GM23338 (cell line): ENCODE results near the gene LRFN4. TPM values are rescaled to one million over a fixed set of nuclear protein-coding genes. Genes with fewer than 3 reads are reported as not detected.

Source experiments
- ATAC-seq: fragments of 200-7000 bp; cut with Tn5 transposase; 3 replicates; pipeline ENCODE4 v1.9.1; 2020
- DNase-seq: peaks from one replicate; pipeline ENCODE4 v3.0.0-alpha.2; 2015; ENCODE audit warnings: low spot score
- H2AFZ ChIP-seq: fragments of 200-600 bp; sonication (generic); 2 replicates; pipeline ENCODE4 v1.8.0; 2016; ENCODE audit warnings: antibody characterized with exemption, mild to moderate bottlenecking, moderate library complexity
- H3F3A ChIP-seq: fragments of 200-600 bp; sonication (generic); replicated peaks from 2 replicates; pipeline ENCODE4 v1.8.0; 2017; ENCODE audit warnings: antibody characterized with exemption, mixed run types, low read depth
- H3K27ac ChIP-seq: fragments of 200-600 bp; sonication (generic); 2 replicates; pipeline ENCODE4 v1.6.1; 2016; ENCODE audit warnings: low read depth
- H3K27me3 ChIP-seq: fragments of 200-600 bp; sonication (generic); 2 replicates; pipeline ENCODE4 v1.8.0; 2016; ENCODE audit warnings: mild to moderate bottlenecking, mixed run types, moderate library complexity; ENCODE audit not compliant: insufficient read depth
- H3K36me3 ChIP-seq: fragments of 200-600 bp; sonication (generic); 2 replicates; pipeline ENCODE4 v1.8.0; 2016; ENCODE audit warnings: mild to moderate bottlenecking; ENCODE audit not compliant: insufficient read depth
- H3K4me1 ChIP-seq: fragments of 200-600 bp; sonication (generic); 2 replicates; pipeline ENCODE4 v1.8.0; 2016; ENCODE audit warnings: mild to moderate bottlenecking, moderate library complexity; ENCODE audit not compliant: insufficient read depth
- H3K4me2 ChIP-seq: fragments of 200-600 bp; sonication (generic); 2 replicates; pipeline ENCODE4 v1.7.1; 2017; ENCODE audit warnings: mixed run types
- H3K4me3 ChIP-seq: fragments of 200-600 bp; sonication (generic); 2 replicates; pipeline ENCODE4 v1.6.1; 2016; ENCODE audit warnings: mixed run types
- H3K79me2 ChIP-seq: fragments of 200-600 bp; sonication (generic); replicated peaks from 2 replicates; pipeline ENCODE4 v1.8.0; 2017; ENCODE audit warnings: mild to moderate bottlenecking; ENCODE audit not compliant: insufficient read depth
- H3K9me2 ChIP-seq: fragments of 200-600 bp; sonication (generic); 2 replicates; pipeline ENCODE4 v1.8.0; 2017; ENCODE audit not compliant: insufficient read depth
- H4K20me1 ChIP-seq: fragments of 200-600 bp; sonication (generic); replicated peaks from 2 replicates; pipeline ENCODE4 v1.8.0; 2017; ENCODE audit warnings: mild to moderate bottlenecking; ENCODE audit not compliant: insufficient read depth
- H3K27ac Mint-ChIP-seq: 2 replicates; pipeline ENCODE4 v1.8.0; 2020; ENCODE audit warnings: inconsistent platforms, mild to moderate bottlenecking, moderate library complexity, mixed read lengths
- H3K27me3 Mint-ChIP-seq: 3 replicates; pipeline ENCODE4 v1.8.0; 2022; ENCODE audit warnings: low read depth, mild to moderate bottlenecking, moderate library complexity, mixed read lengths, inconsistent platforms; ENCODE audit not compliant: insufficient read depth, poor library complexity
- H3K36me3 Mint-ChIP-seq: 3 replicates; pipeline ENCODE4 v1.8.0; 2021; ENCODE audit warnings: low read depth, mild to moderate bottlenecking, inconsistent platforms, moderate library complexity, mixed read lengths
- H3K4me1 Mint-ChIP-seq: 3 replicates; pipeline ENCODE4 v1.8.0; 2020; ENCODE audit warnings: mild to moderate bottlenecking, inconsistent platforms, mixed read lengths
- H3K4me3 Mint-ChIP-seq: 3 replicates; pipeline ENCODE4 v1.8.0; 2021; ENCODE audit warnings: moderate library complexity, mild to moderate bottlenecking, inconsistent platforms, mixed read lengths
- H3K9me3 Mint-ChIP-seq: 3 replicates; pipeline ENCODE4 v1.8.0; 2020; ENCODE audit warnings: moderate library complexity, mild to moderate bottlenecking, inconsistent platforms, mixed read lengths
- EZH2 ChIP-seq: fragments of 200-600 bp; sonication (generic); IDR thresholded peaks from one replicate; pipeline ENCODE4 v1.8.0; 2017; ENCODE audit warnings: antibody characterized with exemption, mild to moderate bottlenecking, low read depth; ENCODE audit not compliant: unreplicated experiment
- JUNB ChIP-seq: IDR thresholded peaks from one replicate; pipeline ENCODE4 v1.6.1; 2016; ENCODE audit warnings: antibody characterized with exemption; ENCODE audit not compliant: unreplicated experiment
- POLR2AphosphoS5 ChIP-seq: IDR thresholded peaks from 2 replicates; pipeline ENCODE4 v1.6.1; 2016; ENCODE audit warnings: antibody characterized with exemption, low read depth
- ZNF331 ChIP-seq: fragments of 250-450 bp; sonication (Bioruptor Pico); IDR thresholded peaks from 2 replicates; pipeline ENCODE4 v1.5.0; 2020; ENCODE audit warnings: low read depth, mild to moderate bottlenecking, moderate library complexity
- polyA plus RNA-seq: library from polyadenylated mRNA; unstranded; fragments of >200 nt; fragmentation: Nextera tagmentation; extraction: Ambion mirVana; gene quantifications from 2 replicates; pipeline ENCODE4 v1.2.1, GENCODE V29; 2016
- total RNA-seq: library from RNA; depleted of rRNA; stranded (reverse); fragments of >200 nt; shearing (Covaris generic); gene quantifications from 2 replicates; pipeline ENCODE4 v1.2.3, GENCODE V29; 2014
- TF ChIP-seq, protein P1 (sequence below): IDR thresholded peaks from 2 replicates; pipeline ENCODE4 v1.6.1; 2016; ENCODE audit warnings: antibody characterized with exemption
- TF ChIP-seq, protein P2 (sequence below): IDR thresholded peaks from one replicate; pipeline ENCODE4 v1.6.1; 2018; ENCODE audit warnings: antibody characterized with exemption; ENCODE audit not compliant: unreplicated experiment
- TF ChIP-seq, protein P3 (sequence below), 2 experiments: fragments of 200-600 bp in 1 of 2; sonication (generic) in 1 of 2; conservative IDR thresholded peaks; 2 replicates each; pipeline versions ENCODE4 v1.5.1 to v1.6.1; 2016 to 2017; ENCODE audit warnings: antibody characterized with exemption in 2 of 2, low read depth in 2 of 2, mild to moderate bottlenecking in 2 of 2, moderate library complexity in 1 of 2

The LRFN4 gene
- total and polyA plus RNA-seq, 2 experiments from 2014 or later, result 9.8 to 63.5 TPM

DNA sequence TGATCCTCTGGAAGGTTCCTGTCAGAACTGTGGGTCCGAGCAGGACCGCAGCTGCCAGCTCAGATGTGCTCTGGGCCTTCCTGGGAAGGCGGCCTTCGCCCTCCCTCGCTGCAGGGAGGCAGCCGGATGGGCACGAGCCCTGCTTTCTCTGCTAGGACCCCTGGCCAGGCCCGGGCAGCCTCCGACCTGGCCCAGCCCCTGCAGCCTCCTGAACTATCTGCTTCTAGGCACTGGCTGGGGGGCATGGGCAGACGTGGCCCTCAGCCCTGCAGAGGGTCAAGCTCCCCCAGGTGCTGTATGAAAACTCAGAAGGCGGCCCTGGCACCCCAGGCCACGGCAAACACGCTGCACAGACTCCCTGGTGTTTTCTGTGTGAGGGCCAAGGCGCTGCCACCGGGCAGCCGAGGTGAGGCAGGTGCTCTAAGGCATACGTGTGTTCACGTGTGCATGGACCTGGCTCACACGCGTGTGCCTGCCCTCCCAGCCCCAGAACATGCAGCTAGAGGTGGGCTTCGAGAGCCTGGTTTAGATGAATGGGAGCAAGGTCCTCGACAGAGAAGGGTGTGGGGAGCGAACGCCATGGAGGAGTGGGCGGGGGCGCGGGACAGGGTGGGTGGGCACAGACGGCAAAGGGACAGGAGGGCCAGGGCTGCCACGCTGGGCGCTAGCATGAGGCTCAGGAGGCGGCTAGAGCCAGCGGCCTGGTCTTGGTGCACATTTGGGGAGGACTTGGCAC is 4.3 kb downstream of the LRFN4 start:
- Mint-ChIP-seq H3K27ac (no peak overlapping the region), H3K9me3 (no peaks in the 10 kb centered on the region), H3K4me1 (peaks cover 2% of the 10 kb centered on the region; the same call in 1 of the 3 replicates), H3K36me3 (peaks cover 2% of the 10 kb centered on the region; the same call in 2 of the 3 replicates), H3K27me3 (peaks cover 28% of the 10 kb centered on the region), H3K4me3 (no peak overlapping the region)
- Histone ChIP-seq H3K27ac (no peak overlapping the region), H3K4me3 (no peak overlapping the region), H4K20me1 (no peaks in the 10 kb centered on the region), H3K79me2 (no peaks in the 10 kb centered on the region), H2AFZ (no peak overlapping the region), H3K27me3 (no peaks in the 10 kb centered on the region), H3F3A (no peaks in the 10 kb centered on the region), H3K4me1 (no peaks in the 10 kb centered on the region; the same call in 1 of the 2 replicates), H3K9me2 (no peaks in the 10 kb centered on the region), H3K4me2 (no peak overlapping the region), H3K36me3 (no peaks in the 10 kb centered on the region)
- ATAC-seq, result no peak
- DNase-seq, result no peak
- no peak for TF ChIP-seq JUNB
- 0 out of 2 replicates have a peak, but pooled peaks have one; percentile 6 for TF ChIP-seq POLR2AphosphoS5

GRCh38 chr11:66861774-66862558 is 5.1 kb downstream of the LRFN4 start:
- Mint-ChIP-seq H3K27me3 (peaks cover 31% of the 10 kb centered on the region), H3K9me3 (no peaks in the 10 kb centered on the region), H3K36me3 (peaks cover 2% of the 10 kb centered on the region; the same call in 2 of the 3 replicates), H3K4me1 (peaks cover 2% of the 10 kb centered on the region; the same call in 1 of the 3 replicates), H3K4me3 (no peak overlapping the region), H3K27ac (no peak overlapping the region)
- Histone ChIP-seq H4K20me1 (no peaks in the 10 kb centered on the region), H3K79me2 (no peaks in the 10 kb centered on the region), H3K9me2 (no peaks in the 10 kb centered on the region), H3K27me3 (no peaks in the 10 kb centered on the region), H3K36me3 (no peaks in the 10 kb centered on the region), H2AFZ (no peak overlapping the region), H3F3A (no peaks in the 10 kb centered on the region), H3K4me3 (no peak overlapping the region), H3K4me1 (no peaks in the 10 kb centered on the region; the same call in 1 of the 2 replicates), H3K4me2 (no peak overlapping the region), H3K27ac (no peak overlapping the region)
- no peak for ATAC-seq
- DNase-seq, result no peak
- TF ChIP-seq ZNF331 (CRISPR knock-in tag), result no peak
- TF ChIP-seq, protein P1, sequence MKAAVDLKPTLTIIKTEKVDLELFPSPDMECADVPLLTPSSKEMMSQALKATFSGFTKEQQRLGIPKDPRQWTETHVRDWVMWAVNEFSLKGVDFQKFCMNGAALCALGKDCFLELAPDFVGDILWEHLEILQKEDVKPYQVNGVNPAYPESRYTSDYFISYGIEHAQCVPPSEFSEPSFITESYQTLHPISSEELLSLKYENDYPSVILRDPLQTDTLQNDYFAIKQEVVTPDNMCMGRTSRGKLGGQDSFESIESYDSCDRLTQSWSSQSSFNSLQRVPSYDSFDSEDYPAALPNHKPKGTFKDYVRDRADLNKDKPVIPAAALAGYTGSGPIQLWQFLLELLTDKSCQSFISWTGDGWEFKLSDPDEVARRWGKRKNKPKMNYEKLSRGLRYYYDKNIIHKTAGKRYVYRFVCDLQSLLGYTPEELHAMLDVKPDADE, result no peak
- no peak for TF ChIP-seq EZH2
- TF ChIP-seq, protein P2, sequence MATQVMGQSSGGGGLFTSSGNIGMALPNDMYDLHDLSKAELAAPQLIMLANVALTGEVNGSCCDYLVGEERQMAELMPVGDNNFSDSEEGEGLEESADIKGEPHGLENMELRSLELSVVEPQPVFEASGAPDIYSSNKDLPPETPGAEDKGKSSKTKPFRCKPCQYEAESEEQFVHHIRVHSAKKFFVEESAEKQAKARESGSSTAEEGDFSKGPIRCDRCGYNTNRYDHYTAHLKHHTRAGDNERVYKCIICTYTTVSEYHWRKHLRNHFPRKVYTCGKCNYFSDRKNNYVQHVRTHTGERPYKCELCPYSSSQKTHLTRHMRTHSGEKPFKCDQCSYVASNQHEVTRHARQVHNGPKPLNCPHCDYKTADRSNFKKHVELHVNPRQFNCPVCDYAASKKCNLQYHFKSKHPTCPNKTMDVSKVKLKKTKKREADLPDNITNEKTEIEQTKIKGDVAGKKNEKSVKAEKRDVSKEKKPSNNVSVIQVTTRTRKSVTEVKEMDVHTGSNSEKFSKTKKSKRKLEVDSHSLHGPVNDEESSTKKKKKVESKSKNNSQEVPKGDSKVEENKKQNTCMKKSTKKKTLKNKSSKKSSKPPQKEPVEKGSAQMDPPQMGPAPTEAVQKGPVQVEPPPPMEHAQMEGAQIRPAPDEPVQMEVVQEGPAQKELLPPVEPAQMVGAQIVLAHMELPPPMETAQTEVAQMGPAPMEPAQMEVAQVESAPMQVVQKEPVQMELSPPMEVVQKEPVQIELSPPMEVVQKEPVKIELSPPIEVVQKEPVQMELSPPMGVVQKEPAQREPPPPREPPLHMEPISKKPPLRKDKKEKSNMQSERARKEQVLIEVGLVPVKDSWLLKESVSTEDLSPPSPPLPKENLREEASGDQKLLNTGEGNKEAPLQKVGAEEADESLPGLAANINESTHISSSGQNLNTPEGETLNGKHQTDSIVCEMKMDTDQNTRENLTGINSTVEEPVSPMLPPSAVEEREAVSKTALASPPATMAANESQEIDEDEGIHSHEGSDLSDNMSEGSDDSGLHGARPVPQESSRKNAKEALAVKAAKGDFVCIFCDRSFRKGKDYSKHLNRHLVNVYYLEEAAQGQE, result no peak
- TF ChIP-seq, protein P3, sequence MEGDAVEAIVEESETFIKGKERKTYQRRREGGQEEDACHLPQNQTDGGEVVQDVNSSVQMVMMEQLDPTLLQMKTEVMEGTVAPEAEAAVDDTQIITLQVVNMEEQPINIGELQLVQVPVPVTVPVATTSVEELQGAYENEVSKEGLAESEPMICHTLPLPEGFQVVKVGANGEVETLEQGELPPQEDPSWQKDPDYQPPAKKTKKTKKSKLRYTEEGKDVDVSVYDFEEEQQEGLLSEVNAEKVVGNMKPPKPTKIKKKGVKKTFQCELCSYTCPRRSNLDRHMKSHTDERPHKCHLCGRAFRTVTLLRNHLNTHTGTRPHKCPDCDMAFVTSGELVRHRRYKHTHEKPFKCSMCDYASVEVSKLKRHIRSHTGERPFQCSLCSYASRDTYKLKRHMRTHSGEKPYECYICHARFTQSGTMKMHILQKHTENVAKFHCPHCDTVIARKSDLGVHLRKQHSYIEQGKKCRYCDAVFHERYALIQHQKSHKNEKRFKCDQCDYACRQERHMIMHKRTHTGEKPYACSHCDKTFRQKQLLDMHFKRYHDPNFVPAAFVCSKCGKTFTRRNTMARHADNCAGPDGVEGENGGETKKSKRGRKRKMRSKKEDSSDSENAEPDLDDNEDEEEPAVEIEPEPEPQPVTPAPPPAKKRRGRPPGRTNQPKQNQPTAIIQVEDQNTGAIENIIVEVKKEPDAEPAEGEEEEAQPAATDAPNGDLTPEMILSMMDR (conservative IDR thresholded peaks at IDR 0.05; ENCODE audit: low read depth in 2 of 2), result no peak
